Stimulated activated naive CD4-positive, alpha-beta T cell treated with Interleukin-2 at 50 U/mL for 16 hours (primary cell): ENCODE measurements around the gene DSCAML1.

Experiments used
- DNase-seq: peaks from one replicate; lab custom pipeline; 2025; lab: John Stamatoyannopoulos, UW

DSCAML1 gene

GRCh38 chr11:117607449-117607848 lies 189.6 kb downstream of the DSCAML1 start:
- no peak for DNase-seq

GRCh38 chr11:117606790-117607189 lies 190.2 kb downstream of the DSCAML1 start:
- no peak for DNase-seq

GRCh38 chr11:117606211-117606610 lies 190.8 kb downstream of the DSCAML1 start:
- DNase-seq, result no peak

- DNase-seq, result no peak
Observed at GRCh38 chr11:117605331-117605730, 191.7 kb downstream of the DSCAML1 start.

- DNase-seq, result no peak
Observed at GRCh38 chr11:117604336-117604995, 192.6 kb downstream of the DSCAML1 start.

- DNase-seq, result no peak
Observed at GRCh38 chr11:117603932-117604331, 193.1 kb downstream of the DSCAML1 start.

GRCh38 chr11:117601006-117601708 lies 195.9 kb downstream of the DSCAML1 start:
- DNase-seq, result no peak

GRCh38 chr11:117600234-117600783 lies 196.7 kb downstream of the DSCAML1 start:
- no peak for DNase-seq

- no peak for DNase-seq
Observed at GRCh38 chr11:117597071-117597470, 199.9 kb downstream of the DSCAML1 start.

GRCh38 chr11:117595440-117595839 lies 201.6 kb downstream of the DSCAML1 start:
- DNase-seq, result no peak

GRCh38 chr11:117594721-117595120 lies 202.3 kb downstream of the DSCAML1 start:
- no peak for DNase-seq

- DNase-seq, result no peak
Observed at GRCh38 chr11:117593065-117593464, 204.0 kb downstream of the DSCAML1 start.

- DNase-seq, result no peak
Observed at GRCh38 chr11:117591316-117592039, 205.5 kb downstream of the DSCAML1 start.

- no peak for DNase-seq
Observed at GRCh38 chr11:117589063-117589462, 208.0 kb downstream of the DSCAML1 start.

- no peak for DNase-seq
Observed at GRCh38 chr11:117588166-117588810, 208.7 kb downstream of the DSCAML1 start.

- DNase-seq, result no peak
Observed at GRCh38 chr11:117587416-117587815, 209.6 kb downstream of the DSCAML1 start.

- DNase-seq, result no peak
Observed at GRCh38 chr11:117586392-117586791, 210.6 kb downstream of the DSCAML1 start.

GRCh38 chr11:117585631-117586030 lies 211.4 kb downstream of the DSCAML1 start:
- no peak for DNase-seq

- no peak for DNase-seq
Observed at GRCh38 chr11:117584056-117584830, 212.8 kb downstream of the DSCAML1 start.

- DNase-seq, result no peak
Observed at GRCh38 chr11:117583063-117583801, 213.8 kb downstream of the DSCAML1 start.

GRCh38 chr11:117582433-117582832 lies 214.6 kb downstream of the DSCAML1 start:
- DNase-seq, result no peak
